Measurements from ENCODE around the gene SCN9A. TPM values are rescaled to one million over a fixed set of nuclear protein-coding genes. Genes with fewer than 3 reads are reported as not detected.

The SCN9A gene
- total and polyA plus RNA-seq, 2 of the 4 experiments (the other 2 are of a cell fraction): 40.1 to 135 TPM

DNA sequence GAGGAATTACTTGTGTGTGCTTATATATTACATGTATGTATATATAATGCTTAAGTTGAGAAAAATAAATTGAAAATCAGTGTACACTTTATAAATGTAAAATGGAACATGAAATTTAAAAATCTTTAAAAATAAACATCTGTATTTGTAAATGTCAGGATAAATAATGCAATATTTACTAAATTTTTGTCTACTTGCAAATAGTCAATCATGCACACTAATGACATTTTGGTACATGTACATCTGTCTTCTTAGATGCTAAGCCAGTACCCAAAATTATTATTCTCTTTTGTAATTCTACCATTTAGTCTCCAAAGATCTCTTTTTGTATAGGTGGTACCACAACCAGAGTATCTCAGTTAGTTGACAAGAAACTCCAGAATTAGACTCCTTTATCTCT, 151.5 kb downstream of the SCN9A start:
- Histone ChIP-seq H3K4ac (ENCODE audit: low read depth, low read length) (no peak overlapping the region), H3K79me1 (ENCODE audit: low read depth in 1 of 2, low read length in 2 of 2) (peaks cover 0 to 3% of the 10 kb centered on the region in 2 experiments; a peak in 1 of 4 replicates), H2BK15ac (ENCODE audit: low read depth, low read length) (no peak overlapping the region), H3K36me3 (ENCODE audit: control insufficient read depth, insufficient read depth, low read length) (no peaks in the 10 kb centered on the region), H4K5ac (ENCODE audit: low read depth, low read length) (no peak overlapping the region), H4K20me1 (ENCODE audit: insufficient read depth, low read length) (no peaks in the 10 kb centered on the region), H3K4me2 (ENCODE audit: low read depth, low read length) (no peak overlapping the region), H2BK20ac (ENCODE audit: low read depth, low read length) (no peak overlapping the region), H3K18ac (ENCODE audit: low read depth, low read length) (no peak overlapping the region), H3K9me1 (ENCODE audit: insufficient read depth, low read length) (no peaks in the 10 kb centered on the region), H3K14ac (replicated peaks; ENCODE audit: low read depth, low read length) (no peak overlapping the region), H3K9me3 (ENCODE audit: control insufficient read depth, insufficient read depth, low read length) (no peaks in the 10 kb centered on the region), H2AFZ (replicated peaks; ENCODE audit: low read length, poor library complexity) (no peak overlapping the region), H3K23ac (ENCODE audit: low read depth, low read length) (no peak overlapping the region), H2AK9ac (replicated peaks; ENCODE audit: low read depth, low read length, poor library complexity) (no peak overlapping the region), H4K91ac (ENCODE audit: insufficient read depth, low read depth, low read length) (no peak overlapping the region), H2AK5ac (ENCODE audit: low read depth, low read length) (no peak overlapping the region), H2BK120ac (ENCODE audit: low read depth, low read length) (no peak overlapping the region), H3K9ac (ENCODE audit: low read depth, low read length) (no peak overlapping the region), H3K56ac (ENCODE audit: extremely low read depth, insufficient read depth, low read length) (no peak overlapping the region), H3K27ac (ENCODE audit: insufficient read depth, low read length) (no peak overlapping the region), H2BK5ac (ENCODE audit: low read depth, low read length, poor library complexity, severe bottlenecking) (no peak overlapping the region), H4K8ac (ENCODE audit: low read depth in 2 of 2, low read length in 2 of 2) (no peak overlapping the region), H3K4me1 (ENCODE audit: control insufficient read depth, insufficient read depth, low read length) (no peaks in the 10 kb centered on the region), H3K4me3 (ENCODE audit: insufficient read depth, low read depth, low read length) (no peak overlapping the region), H3K27me3 (ENCODE audit: control insufficient read depth, insufficient read depth, low read length) (no peaks in the 10 kb centered on the region)
- DNase-seq: no peak
- ChIA-PET CTCF (no interaction called here), POLR2A (ENCODE audit: unreplicated experiment) (no interaction called here)
- dilution Hi-C loops (cut with HindIII; ENCODE audit: low sequenced_read_pairs, unreplicated experiment): no loop called here
- in situ Hi-C loops (cut with MboI; ENCODE audit: low sequenced_read_pairs): no loop called here
- no TSS peak for BruUV-seq (replicated peaks)
- TF ChIP-seq SMC3 (IDR thresholded peaks at IDR 0.05; ENCODE audit: low read depth, low read length) (no peak), BHLHE40 (IDR thresholded peaks at IDR 0.05; ENCODE audit: low read depth, low read length) (no peak), POLR2A (IDR thresholded peaks at IDR 0.05; ENCODE audit: low read depth, low read length) (no peak), RAD21 (IDR thresholded peaks at IDR 0.05; ENCODE audit: low read length) (no peak), FOS (IDR thresholded peaks at IDR 0.05; ENCODE audit: low read depth, low read length) (no peak), CHD1 (IDR thresholded peaks at IDR 0.05; ENCODE audit: low read depth, low read length) (no peak), RFX5 (IDR thresholded peaks at IDR 0.05; ENCODE audit: low read depth, low read length) (no peak), CTCF (conservative IDR thresholded peaks at IDR 0.05; ENCODE audit: low read depth, low read length) (no peak), CEBPB (IDR thresholded peaks at IDR 0.05; ENCODE audit: low read depth, low read length) (no peak), MAZ (IDR thresholded peaks at IDR 0.05; ENCODE audit: borderline replicate concordance, low read depth, low read length) (no peak), USF2 (IDR thresholded peaks at IDR 0.05; ENCODE audit: low read depth, low read length) (no peak), RCOR1 (IDR thresholded peaks at IDR 0.05; ENCODE audit: insufficient replicate concordance, low read length) (no peak), MXI1 (IDR thresholded peaks at IDR 0.05; ENCODE audit: borderline replicate concordance, low read depth, low read length) (no peak), MAFK (IDR thresholded peaks at IDR 0.05; ENCODE audit: low read depth, low read length) (no peak), NFE2L2 (IDR thresholded peaks at IDR 0.05; ENCODE audit: low read depth, low read length) (no peak)
- TF ChIP-seq, protein P1, sequence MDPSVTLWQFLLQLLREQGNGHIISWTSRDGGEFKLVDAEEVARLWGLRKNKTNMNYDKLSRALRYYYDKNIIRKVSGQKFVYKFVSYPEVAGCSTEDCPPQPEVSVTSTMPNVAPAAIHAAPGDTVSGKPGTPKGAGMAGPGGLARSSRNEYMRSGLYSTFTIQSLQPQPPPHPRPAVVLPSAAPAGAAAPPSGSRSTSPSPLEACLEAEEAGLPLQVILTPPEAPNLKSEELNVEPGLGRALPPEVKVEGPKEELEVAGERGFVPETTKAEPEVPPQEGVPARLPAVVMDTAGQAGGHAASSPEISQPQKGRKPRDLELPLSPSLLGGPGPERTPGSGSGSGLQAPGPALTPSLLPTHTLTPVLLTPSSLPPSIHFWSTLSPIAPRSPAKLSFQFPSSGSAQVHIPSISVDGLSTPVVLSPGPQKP (IDR thresholded peaks at IDR 0.05; ENCODE audit: borderline replicate concordance, low read depth, low read length): no peak
- intact Hi-C loops (cut with micrococcal nuclease): no loop called here
- ATAC-seq (ENCODE audit: low read depth): no peak
